HK-2 (cell line): ENCODE data around the gene SPARCL1.

Experiments
- DNase-seq: peaks from one replicate; pipeline ENCODE4 v3.0.0-alpha.2; 2018; ENCODE audit not compliant: unreplicated experiment

SPARCL1 gene

GRCh38 chr4:87541956-87542709, 13.0 kb upstream of the SPARCL1 start:
- no peak for DNase-seq

- no peak for DNase-seq
These were observed 12.3 kb upstream of the SPARCL1 start for GRCh38 chr4:87541521-87541920.

GRCh38 chr4:87540146-87541058, 11.2 kb upstream of the SPARCL1 start:
- no peak for DNase-seq

- DNase-seq: peak; percentile 2
These were observed 3.7 kb upstream of the SPARCL1 start for GRCh38 chr4:87532907-87533306.

- DNase-seq: no peak
These were observed 2.9 kb upstream of the SPARCL1 start for GRCh38 chr4:87532109-87532508.

- no peak for DNase-seq
These were observed 2.4 kb upstream of the SPARCL1 start for GRCh38 chr4:87531621-87532020.

GRCh38 chr4:87530868-87531267, 1.7 kb upstream of the SPARCL1 start:
- DNase-seq: no peak

- no peak for DNase-seq
These were observed 1.1 kb upstream of the SPARCL1 start for GRCh38 chr4:87530229-87530628.

- no peak for DNase-seq
These were observed 1.6 kb downstream of the SPARCL1 start for GRCh38 chr4:87527431-87528220.

GRCh38 chr4:87525636-87526295, 3.4 kb downstream of the SPARCL1 start:
- DNase-seq: no peak

- no peak for DNase-seq
These were observed 4.7 kb downstream of the SPARCL1 start for GRCh38 chr4:87524456-87524855.

GRCh38 chr4:87523307-87523706, 5.9 kb downstream of the SPARCL1 start:
- DNase-seq: no peak

- no peak for DNase-seq
These were observed 7.3 kb downstream of the SPARCL1 start for GRCh38 chr4:87521757-87522374.

GRCh38 chr4:87521319-87521718, 7.9 kb downstream of the SPARCL1 start:
- DNase-seq: no peak

- DNase-seq: no peak
These were observed 11.6 kb downstream of the SPARCL1 start for GRCh38 chr4:87517621-87518020.

- no peak for DNase-seq
These were observed 12.5 kb downstream of the SPARCL1 start for GRCh38 chr4:87516683-87517082.

- no peak for DNase-seq
These were observed 16.8 kb downstream of the SPARCL1 start for GRCh38 chr4:87512400-87512799.

- no peak for DNase-seq
These were observed 17.7 kb downstream of the SPARCL1 start for GRCh38 chr4:87511500-87511899.

- no peak for DNase-seq
These were observed 18.4 kb downstream of the SPARCL1 start for GRCh38 chr4:87510747-87511146.

- DNase-seq: no peak
These were observed 22.0 kb downstream of the SPARCL1 start for GRCh38 chr4:87506974-87507701.
